HG02759 (cell line): ENCODE data around the gene LPO.
A peak's percentile ranks its signal among the peaks of the same experiment; 100 is the strongest.

ENCODE experiments used
- ATAC-seq: cut with Tn5 transposase; IDR thresholded peaks from one replicate; pipeline ENCODE4 v1.9.1; 2021; ENCODE audit warnings: mild to moderate bottlenecking, moderate library complexity; ENCODE audit not compliant: unreplicated experiment

Gene LPO

GRCh38 chr17:58302919-58303585 is 64.7 kb downstream of the LPO start:
- no peak for ATAC-seq

DNA sequence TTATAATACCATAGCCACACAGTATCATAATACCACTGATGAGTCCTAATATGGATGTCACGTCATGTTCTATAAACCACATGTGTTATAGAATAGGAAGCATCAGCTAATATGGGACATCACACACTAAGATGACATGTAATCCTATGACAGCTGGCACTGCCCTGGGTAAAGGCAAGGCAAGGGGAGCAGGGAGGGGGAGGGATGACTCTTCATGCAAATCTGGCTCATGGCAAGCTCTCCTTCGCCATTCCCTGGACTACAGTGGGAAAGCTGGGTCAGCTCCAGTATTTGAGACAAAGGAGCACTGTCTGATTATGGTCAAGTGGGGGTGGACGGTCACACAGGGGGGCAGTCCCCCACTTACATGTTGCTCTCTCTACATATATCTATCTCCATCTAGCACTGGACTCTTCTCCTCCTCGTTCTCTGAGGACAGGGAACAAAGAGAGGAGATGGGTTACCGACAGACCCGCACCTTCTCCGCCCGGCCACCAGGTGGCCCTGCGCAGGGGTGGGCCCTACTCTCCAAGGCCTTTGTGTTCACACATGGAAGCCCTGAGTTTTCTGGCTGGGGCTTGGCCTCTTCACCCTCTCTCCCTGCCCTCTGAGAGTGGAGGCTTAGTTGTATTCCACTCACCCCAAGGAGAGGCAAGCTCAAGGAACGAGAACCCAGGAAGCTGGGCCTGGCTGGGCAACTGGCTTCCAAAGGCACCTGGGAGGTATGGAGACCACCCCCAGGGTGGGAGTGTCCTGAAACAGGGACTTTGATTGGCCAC is 65.8 kb downstream of the LPO start:
- ATAC-seq, result peak; percentile 65

- ATAC-seq, result no peak
Measured at GRCh38 chr17:58304750-58305486, 66.5 kb downstream of the LPO start.

GRCh38 chr17:58305626-58306025 is 67.2 kb downstream of the LPO start:
- no peak for ATAC-seq

- ATAC-seq, result no peak
Measured at GRCh38 chr17:58306131-58306951, 68.0 kb downstream of the LPO start.

- no peak for ATAC-seq
Measured at GRCh38 chr17:58307468-58308172, 69.2 kb downstream of the LPO start.

- no peak for ATAC-seq
Measured at GRCh38 chr17:58308173-58308984, 70.0 kb downstream of the LPO start.

DNA sequence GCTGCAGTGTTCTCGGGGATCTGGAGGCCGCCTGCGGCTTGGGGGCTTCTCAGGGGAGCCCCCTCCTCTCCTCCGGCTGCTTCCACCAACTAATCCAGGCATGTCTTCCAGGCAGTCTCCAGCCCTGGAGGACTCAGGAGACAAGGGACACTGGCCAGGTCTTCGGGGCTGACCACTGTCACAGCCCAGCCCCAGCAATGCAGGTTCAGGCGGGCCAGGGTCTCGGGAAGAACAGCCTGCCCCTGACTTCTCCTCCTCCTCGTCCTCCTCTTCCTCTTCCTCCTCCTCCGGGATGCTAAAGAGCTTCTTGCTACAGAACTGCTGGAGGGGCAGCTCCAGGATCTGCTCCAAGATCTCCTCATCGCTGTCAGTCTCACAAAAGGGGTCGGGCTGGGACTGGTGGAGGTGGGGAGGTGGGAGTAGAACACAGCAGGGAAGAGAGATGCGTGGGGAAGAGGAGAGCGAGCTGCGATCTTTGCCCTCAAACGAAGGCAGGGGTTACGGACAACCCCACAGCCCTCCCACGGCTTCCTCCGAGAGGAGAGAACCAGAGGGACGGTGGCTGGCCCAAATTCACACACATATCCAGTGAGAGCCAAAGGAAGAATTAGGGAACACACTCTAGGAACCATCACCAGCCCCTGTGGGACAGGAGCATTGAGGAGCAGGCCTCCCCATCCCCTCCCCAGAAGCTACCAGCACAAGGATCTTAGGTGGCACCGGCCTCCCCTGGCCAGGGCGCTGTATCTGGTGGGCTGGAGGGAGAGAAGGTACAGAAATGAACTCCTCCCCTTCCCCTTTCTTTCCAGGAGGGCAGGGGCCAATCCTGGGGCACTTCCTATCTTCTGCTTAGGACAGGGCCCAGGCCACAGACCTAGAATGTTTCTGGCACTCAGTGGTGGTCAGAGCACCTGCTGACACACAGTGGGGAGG is 70.9 kb downstream of the LPO start:
- ATAC-seq, result no peak

DNA sequence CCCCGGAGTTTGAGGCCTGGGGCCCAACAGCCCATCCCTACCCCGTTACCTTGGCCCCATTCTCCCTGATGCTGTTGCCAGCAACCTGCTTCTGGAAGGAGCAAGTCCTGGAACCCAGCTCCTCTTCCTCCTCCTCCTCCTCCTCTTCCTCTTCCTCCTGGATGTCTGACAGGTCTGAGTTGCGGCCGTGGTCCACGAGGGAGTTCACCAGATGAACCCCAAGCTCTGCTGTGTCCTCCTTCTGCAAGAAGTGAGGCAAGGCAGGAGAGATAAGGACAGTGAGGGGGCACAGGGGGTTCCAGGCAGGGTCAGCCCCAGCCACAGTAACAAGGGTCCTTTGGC is 71.5 kb downstream of the LPO start:
- no peak for ATAC-seq

DNA sequence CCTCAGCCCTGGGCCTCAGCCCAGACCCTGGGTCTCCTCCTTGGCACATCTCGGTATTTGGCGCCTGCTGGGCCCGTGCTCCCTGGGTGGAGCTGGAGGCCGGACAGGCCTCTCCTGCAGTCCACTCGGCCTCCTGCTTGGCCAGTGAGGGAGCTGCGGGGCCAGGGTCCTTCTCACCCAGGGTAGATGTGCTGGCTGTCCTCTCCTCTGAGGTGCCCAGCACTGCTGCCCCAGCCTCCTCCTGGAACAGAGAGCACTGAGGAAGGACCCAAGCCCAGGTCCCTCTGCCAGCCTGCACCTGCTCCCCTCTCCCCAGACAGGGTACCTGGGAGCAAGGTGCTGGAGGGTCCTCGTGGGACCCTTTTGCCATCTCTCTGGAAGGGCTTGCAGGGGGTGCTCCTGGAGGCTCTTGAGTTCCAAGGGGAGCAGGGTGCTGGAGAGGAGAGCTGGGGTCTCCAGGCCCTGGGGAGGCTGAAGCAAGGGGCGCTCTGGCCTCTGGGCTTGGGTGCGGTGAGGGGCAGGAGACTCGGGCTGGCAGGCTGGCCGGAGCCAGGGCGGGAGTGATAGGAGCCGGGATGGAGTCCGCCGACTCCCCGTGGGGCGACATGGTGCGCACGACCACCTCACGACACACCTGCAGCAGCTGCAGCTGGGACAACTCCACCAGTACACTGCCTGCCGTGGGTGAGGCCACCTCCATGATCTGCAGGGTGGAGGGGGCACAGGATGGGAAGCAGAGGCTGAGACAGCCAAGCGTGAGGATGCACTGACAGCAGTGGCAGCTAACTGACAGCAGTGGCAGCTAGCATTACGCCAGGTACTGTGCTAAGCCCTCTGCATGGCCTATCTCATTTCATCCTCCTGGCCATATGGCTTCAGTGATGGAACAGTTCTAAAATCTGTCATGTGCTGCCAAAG is 72.4 kb downstream of the LPO start:
- no peak for ATAC-seq

GRCh38 chr17:58311429-58311894 is 73.1 kb downstream of the LPO start:
- ATAC-seq, result no peak

- no peak for ATAC-seq
Measured at GRCh38 chr17:58312021-58312630, 73.7 kb downstream of the LPO start.

DNA sequence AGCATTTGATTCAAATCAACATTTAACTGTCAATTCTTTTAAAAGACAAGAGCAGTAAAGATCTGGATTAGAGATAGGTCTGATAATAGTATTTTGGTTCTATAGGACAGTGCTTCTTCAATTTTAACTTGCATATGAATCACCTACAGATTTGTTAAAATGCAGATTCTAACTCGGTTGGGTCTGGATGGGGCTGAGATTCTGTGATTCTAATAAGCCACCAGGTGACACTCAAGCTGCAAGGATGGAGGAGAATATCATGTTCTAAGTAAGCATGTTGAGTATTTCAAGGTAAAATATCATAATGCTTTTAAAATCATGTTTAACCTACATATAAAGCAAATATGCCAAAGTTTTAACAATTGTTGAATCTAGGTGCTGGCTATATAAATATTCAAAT is 74.4 kb downstream of the LPO start:
- no peak for ATAC-seq

DNA sequence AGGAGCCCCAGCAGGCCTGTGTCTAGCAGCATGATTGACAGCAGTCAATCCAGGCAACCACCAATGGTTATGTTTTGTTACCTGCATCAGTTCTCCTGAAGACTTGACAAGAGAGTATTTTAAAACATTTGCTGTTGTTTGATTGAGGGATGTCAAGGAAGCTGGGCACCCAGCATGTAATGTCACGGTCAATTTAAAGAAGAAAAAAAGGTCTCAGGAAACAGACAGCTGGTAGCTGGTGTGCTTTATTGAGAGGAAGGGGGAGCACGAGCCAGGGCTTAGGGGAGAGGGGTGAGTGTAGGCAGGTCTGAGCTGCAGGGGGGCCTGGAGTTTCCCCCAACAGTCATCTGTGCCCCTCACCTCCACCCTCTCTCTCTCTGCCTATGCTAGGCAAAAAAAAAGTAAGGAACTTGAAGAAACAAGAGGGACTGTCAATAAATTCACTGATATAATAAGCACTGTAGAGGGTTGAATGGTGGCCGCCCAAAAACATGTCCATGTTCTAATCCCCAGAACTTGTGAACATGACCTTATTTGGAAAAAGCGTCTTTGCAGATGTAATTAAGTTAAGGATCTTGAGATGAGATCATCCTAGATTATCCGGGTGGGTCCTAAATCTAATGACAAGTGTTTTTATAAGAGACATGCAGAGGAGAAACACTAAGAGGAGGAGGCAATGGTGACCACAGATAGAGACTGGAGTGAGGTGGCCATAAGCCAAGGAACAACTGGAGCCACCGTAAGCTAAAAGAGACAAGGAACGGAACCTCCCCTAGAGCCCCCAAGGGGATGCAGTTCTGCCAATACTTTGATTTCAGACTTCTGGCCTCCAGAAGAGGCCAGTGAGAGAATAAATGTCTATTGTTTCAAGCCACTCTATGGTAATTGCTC is 75.7 kb downstream of the LPO start:
- no peak for ATAC-seq

DNA sequence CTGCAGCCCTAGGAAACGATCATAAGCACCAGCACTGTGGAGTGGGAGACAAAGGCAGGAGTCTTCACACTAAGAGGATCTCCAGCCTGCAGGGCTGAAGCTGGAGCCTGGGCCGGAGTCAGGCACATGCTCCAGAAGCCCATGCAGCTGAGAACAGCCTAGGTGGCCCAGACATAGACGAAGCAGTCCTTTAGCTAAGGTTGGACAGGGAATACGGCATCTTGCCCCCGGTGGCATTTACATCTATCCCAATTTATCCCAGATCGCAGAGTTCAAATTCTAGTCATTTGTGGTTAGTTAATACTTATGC is 76.3 kb downstream of the LPO start:
- no peak for ATAC-seq

- ATAC-seq, result no peak
Measured at GRCh38 chr17:58315281-58315711, 76.9 kb downstream of the LPO start.
